ENCODE results near the gene CSMD2.

DNA sequence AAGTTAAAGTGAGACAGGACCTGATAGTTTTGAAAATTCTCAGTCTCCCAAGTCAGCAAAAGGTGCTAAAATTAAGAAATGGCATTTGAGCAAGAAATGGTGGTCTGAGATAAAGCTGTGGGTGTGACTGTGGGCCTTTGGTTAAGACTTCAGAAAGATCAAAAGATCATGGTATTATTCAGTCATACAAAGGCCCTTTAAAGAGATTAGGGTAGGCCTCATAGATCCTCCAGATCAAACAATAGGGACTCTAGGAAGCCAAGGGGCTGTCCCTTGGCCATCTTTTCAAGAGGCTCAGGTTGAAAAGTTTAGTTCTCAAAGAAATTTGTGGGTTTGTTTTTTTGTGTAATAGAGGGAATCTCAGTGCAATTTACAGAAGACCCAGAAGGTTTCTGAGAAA lies 292.8 kb downstream of the CSMD2 start:
- TF ChIP-seq, protein P1, sequence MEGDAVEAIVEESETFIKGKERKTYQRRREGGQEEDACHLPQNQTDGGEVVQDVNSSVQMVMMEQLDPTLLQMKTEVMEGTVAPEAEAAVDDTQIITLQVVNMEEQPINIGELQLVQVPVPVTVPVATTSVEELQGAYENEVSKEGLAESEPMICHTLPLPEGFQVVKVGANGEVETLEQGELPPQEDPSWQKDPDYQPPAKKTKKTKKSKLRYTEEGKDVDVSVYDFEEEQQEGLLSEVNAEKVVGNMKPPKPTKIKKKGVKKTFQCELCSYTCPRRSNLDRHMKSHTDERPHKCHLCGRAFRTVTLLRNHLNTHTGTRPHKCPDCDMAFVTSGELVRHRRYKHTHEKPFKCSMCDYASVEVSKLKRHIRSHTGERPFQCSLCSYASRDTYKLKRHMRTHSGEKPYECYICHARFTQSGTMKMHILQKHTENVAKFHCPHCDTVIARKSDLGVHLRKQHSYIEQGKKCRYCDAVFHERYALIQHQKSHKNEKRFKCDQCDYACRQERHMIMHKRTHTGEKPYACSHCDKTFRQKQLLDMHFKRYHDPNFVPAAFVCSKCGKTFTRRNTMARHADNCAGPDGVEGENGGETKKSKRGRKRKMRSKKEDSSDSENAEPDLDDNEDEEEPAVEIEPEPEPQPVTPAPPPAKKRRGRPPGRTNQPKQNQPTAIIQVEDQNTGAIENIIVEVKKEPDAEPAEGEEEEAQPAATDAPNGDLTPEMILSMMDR (IDR thresholded peaks at IDR 0.05; ENCODE audit: insufficient read depth, low read length, poor library complexity, severe bottlenecking): no peak
- no peak for TF ChIP-seq EZH2phosphoT487 (conservative IDR thresholded peaks at IDR 0.05; ENCODE audit: low read length)
